Measurements from ENCODE around the gene NAV2. TPM values are rescaled to one million over a fixed set of nuclear protein-coding genes. Genes with fewer than 3 reads are reported as not detected.
A peak's percentile ranks its signal among the peaks of the same experiment; 100 is the strongest.

Gene NAV2
- total RNA-seq, 1 donor from 2014 or later, result 44.8 TPM

GRCh38 chr11:19967787-19968186, 255.2 kb downstream of the NAV2 start:
- DNase-seq, result no peak
- Histone ChIP-seq H3K4me3 (no peak overlapping the region), H3K27me3 (no peaks in the 10 kb centered on the region), H3K36me3 (no peaks in the 10 kb centered on the region), H3K27ac (no peak overlapping the region), H3K4me1 (no peaks in the 10 kb centered on the region), H3K9me3 (no peaks in the 10 kb centered on the region)
- no peak for ATAC-seq
- intact Hi-C loops (cut with DNase I), result no loop called here
- TF ChIP-seq CTCF (IDR thresholded peaks at IDR 0.05), result no peak

- H3K4me3 ChIP-seq, result no peak overlapping the region
- intact Hi-C loops (cut with DNase I), result no loop called here
- H3K4me1 ChIP-seq, result no peaks in the 10 kb centered on the region
- DNase-seq, result no peak
- no peak overlapping the region for H3K27ac ChIP-seq
- no peak for TF ChIP-seq CTCF (IDR thresholded peaks at IDR 0.05)
- H3K36me3 ChIP-seq, result no peaks in the 10 kb centered on the region
- peak; percentile 49 for ATAC-seq
- H3K9me3 ChIP-seq, result no peaks in the 10 kb centered on the region
- no peaks in the 10 kb centered on the region for H3K27me3 ChIP-seq
These were observed 256.2 kb downstream of the NAV2 start for GRCh38 chr11:19968860-19969259.

GRCh38 chr11:19970944-19971343, 258.3 kb downstream of the NAV2 start:
- no peak for TF ChIP-seq CTCF (IDR thresholded peaks at IDR 0.05)
- Histone ChIP-seq H3K36me3 (no peaks in the 10 kb centered on the region), H3K9me3 (no peaks in the 10 kb centered on the region), H3K27me3 (no peaks in the 10 kb centered on the region), H3K27ac (no peak overlapping the region), H3K4me3 (no peak overlapping the region), H3K4me1 (no peaks in the 10 kb centered on the region)
- ATAC-seq (no peak), DNase-seq (no peak)
- intact Hi-C loops (cut with DNase I), result no loop called here

GRCh38 chr11:19972091-19972490, 259.5 kb downstream of the NAV2 start:
- Histone ChIP-seq H3K27me3 (no peaks in the 10 kb centered on the region), H3K4me1 (no peaks in the 10 kb centered on the region), H3K4me3 (no peak overlapping the region), H3K27ac (no peak overlapping the region), H3K36me3 (no peaks in the 10 kb centered on the region), H3K9me3 (no peaks in the 10 kb centered on the region)
- ATAC-seq, result no peak
- TF ChIP-seq CTCF (IDR thresholded peaks at IDR 0.05), result no peak
- intact Hi-C loops (cut with DNase I), result no loop called here
- DNase-seq, result no peak

GRCh38 chr11:19972651-19973050, 260.0 kb downstream of the NAV2 start:
- Histone ChIP-seq H3K27ac (no peak overlapping the region), H3K27me3 (no peaks in the 10 kb centered on the region), H3K4me1 (no peaks in the 10 kb centered on the region), H3K9me3 (no peaks in the 10 kb centered on the region), H3K36me3 (no peaks in the 10 kb centered on the region), H3K4me3 (no peak overlapping the region)
- DNase-seq, result no peak
- ATAC-seq, result no peak
- intact Hi-C loops (cut with DNase I), result no loop called here
- TF ChIP-seq CTCF (IDR thresholded peaks at IDR 0.05), result no peak

- intact Hi-C loops (cut with DNase I), result no loop called here
- H3K27me3 ChIP-seq, result no peaks in the 10 kb centered on the region
- no peak overlapping the region for H3K4me3 ChIP-seq
- no peak for ATAC-seq
- no peak for TF ChIP-seq CTCF (IDR thresholded peaks at IDR 0.05)
- no peak overlapping the region for H3K27ac ChIP-seq
- no peaks in the 10 kb centered on the region for H3K4me1 ChIP-seq
- H3K36me3 ChIP-seq, result no peaks in the 10 kb centered on the region
- DNase-seq, result no peak
- no peaks in the 10 kb centered on the region for H3K9me3 ChIP-seq
These were observed 260.5 kb downstream of the NAV2 start for GRCh38 chr11:19973136-19973635.

Data from upper lobe of right lung (tissue), 1 donor.